ENCODE data around the gene ADD2.

ADD2 gene

GRCh38 chr2:70790136-70790828 is 22.3 kb upstream of the ADD2 start, which contains the start of gene FIGLA:
FIGLA (minus strand) TSS chr2:70790643; CDS start chr2:70790638, 5 bp downstream.
- Histone ChIP-seq H3K27me3 (replicated peaks; ENCODE audit: control insufficient read depth, insufficient read depth, low read length) (no peaks in the 10 kb centered on the region; the same call in 1 of the 2 replicates), H3K4me3 (replicated peaks; ENCODE audit: low read depth, low read length) (no peak within 1 kb of the TSS), H3K36me3 (ENCODE audit: control insufficient read depth, insufficient read depth, low read length) (no peaks in the 10 kb centered on the region)
- DNase-seq (ENCODE audit: extremely low read depth, insufficient read length) = peak; percentile 9
- TF ChIP-seq CTCF (IDR thresholded peaks at IDR 0.05; ENCODE audit: insufficient read depth, low read length, poor library complexity, severe bottlenecking) = no peak

GRCh38 chr2:70789304-70790135 is 21.5 kb upstream of the ADD2 start:
- peak; percentile 67 for TF ChIP-seq CTCF (IDR thresholded peaks at IDR 0.05; ENCODE audit: insufficient read depth, low read length, poor library complexity, severe bottlenecking)
- Histone ChIP-seq H3K36me3 (ENCODE audit: control insufficient read depth, insufficient read depth, low read length) (no peaks in the 10 kb centered on the region), H3K27me3 (replicated peaks; ENCODE audit: control insufficient read depth, insufficient read depth, low read length) (no peaks in the 10 kb centered on the region; the same call in 1 of the 2 replicates), H3K4me3 (replicated peaks; ENCODE audit: low read depth, low read length) (no peak overlapping the region)
- peak; percentile 45 for DNase-seq (ENCODE audit: extremely low read depth, insufficient read length)

GRCh38 chr2:70785137-70785911 is 17.3 kb upstream of the ADD2 start:
- peak; percentile 71 for TF ChIP-seq CTCF (IDR thresholded peaks at IDR 0.05; ENCODE audit: insufficient read depth, low read length, poor library complexity, severe bottlenecking)
- Histone ChIP-seq H3K36me3 (ENCODE audit: control insufficient read depth, insufficient read depth, low read length) (no peaks in the 10 kb centered on the region), H3K4me3 (replicated peaks; ENCODE audit: low read depth, low read length) (no peak overlapping the region), H3K27me3 (replicated peaks; ENCODE audit: control insufficient read depth, insufficient read depth, low read length) (no peaks in the 10 kb centered on the region; the same call in none of the 2 replicates)
- no peak for DNase-seq (ENCODE audit: extremely low read depth, insufficient read length)

- no peak for DNase-seq (ENCODE audit: extremely low read depth, insufficient read length)
- no peaks in the 10 kb centered on the region; the same call in none of the 2 replicates for H3K27me3 ChIP-seq (replicated peaks; ENCODE audit: control insufficient read depth, insufficient read depth, low read length)
- no peak overlapping the region for H3K4me3 ChIP-seq (replicated peaks; ENCODE audit: low read depth, low read length)
- no peaks in the 10 kb centered on the region for H3K36me3 ChIP-seq (ENCODE audit: control insufficient read depth, insufficient read depth, low read length)
- TF ChIP-seq CTCF (IDR thresholded peaks at IDR 0.05; ENCODE audit: insufficient read depth, low read length, poor library complexity, severe bottlenecking) = no peak
Measured at GRCh38 chr2:70784320-70784719, 16.3 kb upstream of the ADD2 start.

GRCh38 chr2:70779911-70780545 is 12.0 kb upstream of the ADD2 start:
- TF ChIP-seq CTCF (IDR thresholded peaks at IDR 0.05; ENCODE audit: insufficient read depth, low read length, poor library complexity, severe bottlenecking) = no peak
- Histone ChIP-seq H3K27me3 (replicated peaks; ENCODE audit: control insufficient read depth, insufficient read depth, low read length) (no peaks in the 10 kb centered on the region; the same call in 1 of the 2 replicates), H3K36me3 (ENCODE audit: control insufficient read depth, insufficient read depth, low read length) (no peaks in the 10 kb centered on the region), H3K4me3 (replicated peaks; ENCODE audit: low read depth, low read length) (no peak overlapping the region)
- no peak for DNase-seq (ENCODE audit: extremely low read depth, insufficient read length)

Data from GM06990 (cell line).